Activated T-helper 1 cell treated with anti-CD3 and anti-CD28 coated beads, Interleukin-12 subunit alpha, Interleukin-12 subunit beta, Interleukin-2, Interleukin-4 antibody, amounts not matched to agents 30 ng/mL and 10 ng/mL and 1 ng/mL, durations not matched to agents 14 hours and 24 hours and 36 hours (primary cell): ENCODE results near the gene GRIN2A. TPM values are rescaled to one million over a fixed set of nuclear protein-coding genes. Genes with fewer than 3 reads are reported as not detected.

Source experiments
- DNase-seq: peaks from one replicate; pipeline ENCODE4 v3.0.0; 2021; ENCODE audit warnings: low spot score
- H3K27ac Mint-ChIP-seq: one replicate; pipeline ENCODE4 v1.8.0; 2021; ENCODE audit warnings: mild to moderate bottlenecking, mixed read lengths
- H3K27me3 Mint-ChIP-seq: one replicate; pipeline ENCODE4 v1.8.0; 2022; ENCODE audit warnings: mild to moderate bottlenecking, moderate library complexity, mixed read lengths; ENCODE audit not compliant: insufficient read depth
- H3K36me3 Mint-ChIP-seq: one replicate; pipeline ENCODE4 v1.8.0; 2021; ENCODE audit warnings: low read depth, mixed read lengths
- H3K4me1 Mint-ChIP-seq: one replicate; pipeline ENCODE4 v1.8.0; 2021; ENCODE audit warnings: low read depth, mixed read lengths
- H3K4me3 Mint-ChIP-seq: one replicate; pipeline ENCODE4 v1.8.0; 2021; ENCODE audit warnings: mild to moderate bottlenecking, moderate library complexity, mixed read lengths
- H3K9me3 Mint-ChIP-seq: one replicate; pipeline ENCODE4 v1.8.0; 2021; ENCODE audit warnings: mixed read lengths
- intact Hi-C: fragments of 100-400 bp; cut with micrococcal nuclease; formaldehyde crosslinking; loops from one replicate; pipeline ENCODE4 v1.15.1; 2024
- total RNA-seq: library from RNA; stranded (reverse); gene quantifications from 2 replicates; pipeline ENCODE4 v1.2.3, GENCODE V29; 2022

The GRIN2A gene
- total RNA-seq, 1 donor from 2014 or later: not detected

- H3K27ac Mint-ChIP-seq: no peak overlapping the region
- no peaks in the 10 kb centered on the region for H3K36me3 Mint-ChIP-seq
- H3K4me1 Mint-ChIP-seq: no peaks in the 10 kb centered on the region
- intact Hi-C loops: no loop called here
- H3K27me3 Mint-ChIP-seq: no peaks in the 10 kb centered on the region
- H3K4me3 Mint-ChIP-seq: no peak overlapping the region
- DNase-seq: no peak
- H3K9me3 Mint-ChIP-seq: no peaks in the 10 kb centered on the region
These were observed 155.6 kb downstream of the GRIN2A start for GRCh38 chr16:10026593-10026992.

- no peak for DNase-seq
These were observed 160.1 kb downstream of the GRIN2A start for GRCh38 chr16:10022098-10022497.

GRCh38 chr16:10020866-10021265 lies 161.4 kb downstream of the GRIN2A start:
- Mint-ChIP-seq H3K4me3 (no peak overlapping the region), H3K27ac (no peak overlapping the region), H3K36me3 (no peaks in the 10 kb centered on the region), H3K9me3 (no peaks in the 10 kb centered on the region), H3K4me1 (no peaks in the 10 kb centered on the region), H3K27me3 (no peaks in the 10 kb centered on the region)
- intact Hi-C loops: no loop called here
- DNase-seq: no peak

More at GRCh38 chr16:10022098-10022497, 160.1 kb downstream of the GRIN2A start:
- intact Hi-C loops: no loop called here
- Mint-ChIP-seq H3K36me3 (no peaks in the 10 kb centered on the region), H3K9me3 (no peaks in the 10 kb centered on the region), H3K27me3 (no peaks in the 10 kb centered on the region), H3K27ac (no peak overlapping the region), H3K4me1 (no peaks in the 10 kb centered on the region), H3K4me3 (no peak overlapping the region)

- DNase-seq: no peak
- no peaks in the 10 kb centered on the region for H3K4me1 Mint-ChIP-seq
- no peaks in the 10 kb centered on the region for H3K9me3 Mint-ChIP-seq
- no peaks in the 10 kb centered on the region for H3K27me3 Mint-ChIP-seq
- no peak overlapping the region for H3K27ac Mint-ChIP-seq
- H3K4me3 Mint-ChIP-seq: no peak overlapping the region
- intact Hi-C loops: no loop called here
- no peaks in the 10 kb centered on the region for H3K36me3 Mint-ChIP-seq
These were observed 165.5 kb downstream of the GRIN2A start for GRCh38 chr16:10016752-10017151.

- Mint-ChIP-seq H3K36me3 (no peaks in the 10 kb centered on the region), H3K4me1 (no peaks in the 10 kb centered on the region), H3K4me3 (no peak overlapping the region), H3K9me3 (no peaks in the 10 kb centered on the region), H3K27ac (no peak overlapping the region), H3K27me3 (no peaks in the 10 kb centered on the region)
- DNase-seq: no peak
- intact Hi-C loops: no loop called here
These were observed 166.8 kb downstream of the GRIN2A start for GRCh38 chr16:10015397-10015796.

GRCh38 chr16:10013774-10014173 lies 168.5 kb downstream of the GRIN2A start:
- H3K27me3 Mint-ChIP-seq: no peaks in the 10 kb centered on the region
- no peak overlapping the region for H3K4me3 Mint-ChIP-seq
- H3K27ac Mint-ChIP-seq: no peak overlapping the region
- H3K4me1 Mint-ChIP-seq: no peaks in the 10 kb centered on the region
- no peaks in the 10 kb centered on the region for H3K36me3 Mint-ChIP-seq
- intact Hi-C loops: no loop called here
- no peaks in the 10 kb centered on the region for H3K9me3 Mint-ChIP-seq
- DNase-seq: no peak

- no peak overlapping the region for H3K27ac Mint-ChIP-seq
- no peak for DNase-seq
- no peaks in the 10 kb centered on the region for H3K36me3 Mint-ChIP-seq
- no peaks in the 10 kb centered on the region for H3K27me3 Mint-ChIP-seq
- no peaks in the 10 kb centered on the region for H3K9me3 Mint-ChIP-seq
- intact Hi-C loops: no loop called here
- no peaks in the 10 kb centered on the region for H3K4me1 Mint-ChIP-seq
- H3K4me3 Mint-ChIP-seq: no peak overlapping the region
These were observed 168.9 kb downstream of the GRIN2A start for GRCh38 chr16:10013364-10013763.

GRCh38 chr16:10009684-10010083 lies 172.5 kb downstream of the GRIN2A start:
- H3K36me3 Mint-ChIP-seq: no peaks in the 10 kb centered on the region
- no peak overlapping the region for H3K27ac Mint-ChIP-seq
- no peaks in the 10 kb centered on the region for H3K27me3 Mint-ChIP-seq
- H3K9me3 Mint-ChIP-seq: peaks cover 11% of the 10 kb centered on the region
- no peak for DNase-seq
- H3K4me1 Mint-ChIP-seq: no peaks in the 10 kb centered on the region
- H3K4me3 Mint-ChIP-seq: no peak overlapping the region
- intact Hi-C loops: no loop called here

- H3K4me1 Mint-ChIP-seq: no peaks in the 10 kb centered on the region
- no peaks in the 10 kb centered on the region for H3K36me3 Mint-ChIP-seq
These were observed 178.7 kb downstream of the GRIN2A start for GRCh38 chr16:10003486-10003885.

GRCh38 chr16:10001258-10001775 lies 180.9 kb downstream of the GRIN2A start:
- peaks cover 32% of the 10 kb centered on the region for H3K9me3 Mint-ChIP-seq

More at GRCh38 chr16:10003486-10003885, 178.7 kb downstream of the GRIN2A start:
- H3K27me3 Mint-ChIP-seq: no peaks in the 10 kb centered on the region
- H3K27ac Mint-ChIP-seq: no peak overlapping the region
- intact Hi-C loops: no loop called here
- no peak for DNase-seq
- no peak overlapping the region for H3K4me3 Mint-ChIP-seq
- H3K9me3 Mint-ChIP-seq: peaks cover 24% of the 10 kb centered on the region

GRCh38 chr16:9996221-9996620 lies 186.0 kb downstream of the GRIN2A start:
- Mint-ChIP-seq H3K27ac (no peak overlapping the region), H3K4me3 (no peak overlapping the region), H3K36me3 (no peaks in the 10 kb centered on the region), H3K9me3 (peaks cover 21% of the 10 kb centered on the region), H3K27me3 (no peaks in the 10 kb centered on the region), H3K4me1 (no peaks in the 10 kb centered on the region)
- intact Hi-C loops: no loop called here
- no peak for DNase-seq

More at GRCh38 chr16:10001258-10001775, 180.9 kb downstream of the GRIN2A start:
- Mint-ChIP-seq H3K4me1 (no peaks in the 10 kb centered on the region), H3K27ac (no peak overlapping the region), H3K4me3 (no peak overlapping the region), H3K36me3 (no peaks in the 10 kb centered on the region), H3K27me3 (no peaks in the 10 kb centered on the region)
- intact Hi-C loops: no loop called here
- DNase-seq: no peak

GRCh38 chr16:9992441-9992840 lies 189.8 kb downstream of the GRIN2A start:
- Mint-ChIP-seq H3K9me3 (peaks cover 11% of the 10 kb centered on the region), H3K27me3 (no peaks in the 10 kb centered on the region), H3K4me3 (no peak overlapping the region), H3K4me1 (no peaks in the 10 kb centered on the region), H3K36me3 (no peaks in the 10 kb centered on the region), H3K27ac (no peak overlapping the region)
- intact Hi-C loops: no loop called here
- DNase-seq: no peak

- Mint-ChIP-seq H3K4me3 (no peak overlapping the region), H3K36me3 (no peaks in the 10 kb centered on the region), H3K27me3 (no peaks in the 10 kb centered on the region), H3K9me3 (no peaks in the 10 kb centered on the region), H3K27ac (no peak overlapping the region), H3K4me1 (no peaks in the 10 kb centered on the region)
- no peak for DNase-seq
- intact Hi-C loops: no loop called here
These were observed 201.2 kb downstream of the GRIN2A start for GRCh38 chr16:9980981-9981380.

- H3K27ac Mint-ChIP-seq: no peak overlapping the region
These were observed 204.0 kb downstream of the GRIN2A start for GRCh38 chr16:9978160-9978725.

More at GRCh38 chr16:9978160-9978725, 204.0 kb downstream of the GRIN2A start:
- Mint-ChIP-seq H3K4me3 (no peak overlapping the region), H3K9me3 (no peaks in the 10 kb centered on the region), H3K36me3 (no peaks in the 10 kb centered on the region), H3K4me1 (no peaks in the 10 kb centered on the region), H3K27me3 (no peaks in the 10 kb centered on the region)
- intact Hi-C loops: no loop called here
- DNase-seq: no peak
